ENCODE measurements around the gene TPT1. TPM values are rescaled to one million over a fixed set of nuclear protein-coding genes. Genes with fewer than 3 reads are reported as not detected.
"Not testable (repeated sequence)": the region's sequence is repeated elsewhere in the genome, so short reads cannot be mapped to it uniquely, and the experiment has no call there.

The TPT1 gene
- total RNA-seq = 8,838 TPM

GRCh38 chr13:45341034-45341798, at the start of gene TPT1:
Gene TPT1, minus strand, starts transcription at chr13:45341183. Its CDS starts 114 bp downstream, at chr13:45341069.
- H3K4me3 ChIP-seq (ENCODE audit: low read length) = peak within 1 kb of the TSS; percentile 91
- no peaks in the 10 kb centered on the region for H3K9me3 ChIP-seq (ENCODE audit: low read depth, low read length)
- H3K27me3 ChIP-seq (ENCODE audit: insufficient read depth, low read length) = no peaks in the 10 kb centered on the region
- peaks cover 44% of the 10 kb centered on the region for H3K4me1 ChIP-seq (ENCODE audit: insufficient read depth, low read length)

GRCh38 chr13:45390348-45390747, 49.4 kb upstream of the TPT1 start:
- H3K4me1 ChIP-seq (ENCODE audit: insufficient read depth, low read length); H3K4me3 ChIP-seq (ENCODE audit: low read length); H3K27me3 ChIP-seq (ENCODE audit: insufficient read depth, low read length); H3K9me3 ChIP-seq (ENCODE audit: low read depth, low read length): not testable (repeated sequence)

GRCh38 chr13:45388664-45389063, 47.7 kb upstream of the TPT1 start:
- Histone ChIP-seq H3K9me3 (ENCODE audit: low read depth, low read length) (no peaks in the 10 kb centered on the region), H3K4me3 (ENCODE audit: low read length) (no peak overlapping the region), H3K4me1 (ENCODE audit: insufficient read depth, low read length) (no peaks in the 10 kb centered on the region), H3K27me3 (ENCODE audit: insufficient read depth, low read length) (no peaks in the 10 kb centered on the region)

GRCh38 chr13:45386892-45387575, 46.1 kb upstream of the TPT1 start:
- H3K27me3 ChIP-seq (ENCODE audit: insufficient read depth, low read length); H3K9me3 ChIP-seq (ENCODE audit: low read depth, low read length); H3K4me1 ChIP-seq (ENCODE audit: insufficient read depth, low read length); H3K4me3 ChIP-seq (ENCODE audit: low read length): not testable (repeated sequence)

GRCh38 chr13:45385907-45386553, 45.0 kb upstream of the TPT1 start:
- no peaks in the 10 kb centered on the region for H3K4me1 ChIP-seq (ENCODE audit: insufficient read depth, low read length)
- no peaks in the 10 kb centered on the region for H3K9me3 ChIP-seq (ENCODE audit: low read depth, low read length)
- no peaks in the 10 kb centered on the region for H3K27me3 ChIP-seq (ENCODE audit: insufficient read depth, low read length)
- no peak overlapping the region for H3K4me3 ChIP-seq (ENCODE audit: low read length)

- no peaks in the 10 kb centered on the region for H3K9me3 ChIP-seq (ENCODE audit: low read depth, low read length)
- no peaks in the 10 kb centered on the region for H3K27me3 ChIP-seq (ENCODE audit: insufficient read depth, low read length)
- H3K4me1 ChIP-seq (ENCODE audit: insufficient read depth, low read length) = no peaks in the 10 kb centered on the region
- no peak overlapping the region for H3K4me3 ChIP-seq (ENCODE audit: low read length)
Measured at GRCh38 chr13:45385320-45385719, 44.3 kb upstream of the TPT1 start.

GRCh38 chr13:45384474-45385174, 43.6 kb upstream of the TPT1 start:
- no peaks in the 10 kb centered on the region for H3K9me3 ChIP-seq (ENCODE audit: low read depth, low read length)
- H3K4me1 ChIP-seq (ENCODE audit: insufficient read depth, low read length) = no peaks in the 10 kb centered on the region
- H3K27me3 ChIP-seq (ENCODE audit: insufficient read depth, low read length) = no peaks in the 10 kb centered on the region
- no peak overlapping the region for H3K4me3 ChIP-seq (ENCODE audit: low read length)

- H3K4me3 ChIP-seq (ENCODE audit: low read length); H3K9me3 ChIP-seq (ENCODE audit: low read depth, low read length); H3K27me3 ChIP-seq (ENCODE audit: insufficient read depth, low read length); H3K4me1 ChIP-seq (ENCODE audit: insufficient read depth, low read length): not testable (repeated sequence)
Measured at GRCh38 chr13:45382739-45383138, 41.8 kb upstream of the TPT1 start.

GRCh38 chr13:45381196-45381595, 40.2 kb upstream of the TPT1 start:
- no peaks in the 10 kb centered on the region for H3K9me3 ChIP-seq (ENCODE audit: low read depth, low read length)
- H3K4me1 ChIP-seq (ENCODE audit: insufficient read depth, low read length) = no peaks in the 10 kb centered on the region
- no peak overlapping the region for H3K4me3 ChIP-seq (ENCODE audit: low read length)
- H3K27me3 ChIP-seq (ENCODE audit: insufficient read depth, low read length) = no peaks in the 10 kb centered on the region

GRCh38 chr13:45380708-45381107, 39.7 kb upstream of the TPT1 start:
- not testable (repeated sequence) for H3K4me3 ChIP-seq (ENCODE audit: low read length); H3K4me1 ChIP-seq (ENCODE audit: insufficient read depth, low read length); H3K27me3 ChIP-seq (ENCODE audit: insufficient read depth, low read length); H3K9me3 ChIP-seq (ENCODE audit: low read depth, low read length)

GRCh38 chr13:45379516-45379915, 38.5 kb upstream of the TPT1 start:
- not testable (repeated sequence) for H3K27me3 ChIP-seq (ENCODE audit: insufficient read depth, low read length); H3K4me3 ChIP-seq (ENCODE audit: low read length); H3K9me3 ChIP-seq (ENCODE audit: low read depth, low read length); H3K4me1 ChIP-seq (ENCODE audit: insufficient read depth, low read length)

GRCh38 chr13:45378786-45379185, 37.8 kb upstream of the TPT1 start:
- not testable (repeated sequence) for H3K9me3 ChIP-seq (ENCODE audit: low read depth, low read length); H3K4me1 ChIP-seq (ENCODE audit: insufficient read depth, low read length)

GRCh38 chr13:45377314-45377713, 36.3 kb upstream of the TPT1 start:
- H3K27me3 ChIP-seq (ENCODE audit: insufficient read depth, low read length); H3K9me3 ChIP-seq (ENCODE audit: low read depth, low read length); H3K4me3 ChIP-seq (ENCODE audit: low read length); H3K4me1 ChIP-seq (ENCODE audit: insufficient read depth, low read length): not testable (repeated sequence)

More at GRCh38 chr13:45378786-45379185, 37.8 kb upstream of the TPT1 start:
- not testable (repeated sequence) for H3K27me3 ChIP-seq (ENCODE audit: insufficient read depth, low read length); H3K4me3 ChIP-seq (ENCODE audit: low read length)

- not testable (repeated sequence) for H3K4me3 ChIP-seq (ENCODE audit: low read length); H3K4me1 ChIP-seq (ENCODE audit: insufficient read depth, low read length); H3K9me3 ChIP-seq (ENCODE audit: low read depth, low read length); H3K27me3 ChIP-seq (ENCODE audit: insufficient read depth, low read length)
Measured at GRCh38 chr13:45376651-45377050, 35.7 kb upstream of the TPT1 start.

- no peak overlapping the region for H3K4me3 ChIP-seq (ENCODE audit: low read length)
- H3K9me3 ChIP-seq (ENCODE audit: low read depth, low read length) = no peaks in the 10 kb centered on the region
- no peaks in the 10 kb centered on the region for H3K27me3 ChIP-seq (ENCODE audit: insufficient read depth, low read length)
- H3K4me1 ChIP-seq (ENCODE audit: insufficient read depth, low read length) = peaks cover 6% of the 10 kb centered on the region
Measured at GRCh38 chr13:45374917-45375316, 33.9 kb upstream of the TPT1 start.

All from mononuclear cell (primary cell).